GM10248 (cell line): ENCODE results near the gene UNC13B.
A peak's percentile ranks its signal among the peaks of the same experiment; 100 is the strongest.

ENCODE experiments used
- CTCF ChIA-PET: fragments of 300-600 bp; sonication (Branson Sonifier 250); formaldehyde crosslinking; extraction: SDS; loops from one replicate; lab custom pipeline; 2021; ENCODE audit warnings: antibody characterized with exemption; lab: Yijun Ruan, JAX
- POLR2A ChIA-PET: fragments of 350-650 bp; sonication (Branson Sonifier 250); formaldehyde crosslinking; extraction: SDS; loops from one replicate; lab custom pipeline; 2020; ENCODE audit warnings: antibody characterized with exemption; lab: Yijun Ruan, JAX
- DNase-seq: peaks from one replicate; pipeline ENCODE4 v3.0.0; 2012; ENCODE audit errors: extremely low spot score
- TF ChIP-seq, protein P1 (sequence below): IDR thresholded peaks from 2 replicates; pipeline ENCODE4 v1.5.1; 2012; ENCODE audit warnings: mild to moderate bottlenecking, low read depth; ENCODE audit errors: extremely low read depth, missing control alignments, control extremely low read depth

Gene UNC13B

DNA sequence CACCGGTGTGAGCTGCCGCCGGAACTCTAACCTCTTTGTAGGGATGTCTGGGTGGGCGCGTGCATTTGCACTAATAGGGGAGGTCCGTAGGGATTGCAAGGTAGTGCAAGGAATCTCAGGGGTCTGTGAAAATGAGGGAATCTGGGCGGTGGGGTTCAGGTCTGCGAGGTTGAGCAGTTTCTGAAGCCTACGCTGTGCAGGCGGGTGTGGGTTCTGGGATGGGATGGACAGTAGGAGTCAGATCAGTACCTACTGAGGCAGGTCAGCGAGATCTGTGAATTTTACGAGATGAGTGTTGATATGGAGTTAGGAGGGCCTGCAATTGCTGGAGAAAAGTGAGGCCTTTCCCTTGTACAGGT is 45.3 kb upstream of the UNC13B start:
- TF ChIP-seq, protein P1, sequence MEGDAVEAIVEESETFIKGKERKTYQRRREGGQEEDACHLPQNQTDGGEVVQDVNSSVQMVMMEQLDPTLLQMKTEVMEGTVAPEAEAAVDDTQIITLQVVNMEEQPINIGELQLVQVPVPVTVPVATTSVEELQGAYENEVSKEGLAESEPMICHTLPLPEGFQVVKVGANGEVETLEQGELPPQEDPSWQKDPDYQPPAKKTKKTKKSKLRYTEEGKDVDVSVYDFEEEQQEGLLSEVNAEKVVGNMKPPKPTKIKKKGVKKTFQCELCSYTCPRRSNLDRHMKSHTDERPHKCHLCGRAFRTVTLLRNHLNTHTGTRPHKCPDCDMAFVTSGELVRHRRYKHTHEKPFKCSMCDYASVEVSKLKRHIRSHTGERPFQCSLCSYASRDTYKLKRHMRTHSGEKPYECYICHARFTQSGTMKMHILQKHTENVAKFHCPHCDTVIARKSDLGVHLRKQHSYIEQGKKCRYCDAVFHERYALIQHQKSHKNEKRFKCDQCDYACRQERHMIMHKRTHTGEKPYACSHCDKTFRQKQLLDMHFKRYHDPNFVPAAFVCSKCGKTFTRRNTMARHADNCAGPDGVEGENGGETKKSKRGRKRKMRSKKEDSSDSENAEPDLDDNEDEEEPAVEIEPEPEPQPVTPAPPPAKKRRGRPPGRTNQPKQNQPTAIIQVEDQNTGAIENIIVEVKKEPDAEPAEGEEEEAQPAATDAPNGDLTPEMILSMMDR = no peak
- ChIA-PET CTCF (interaction anchor here (0.7 to 5.1 kb wide), 26 partner anchors 9 to 1071 kb away, joined by 3 to 42 read pairs (median 4); partner anchors contain the start of genes FANCG, STOML2 and VCP), POLR2A (no interaction called here)
- no peak for DNase-seq

DNA sequence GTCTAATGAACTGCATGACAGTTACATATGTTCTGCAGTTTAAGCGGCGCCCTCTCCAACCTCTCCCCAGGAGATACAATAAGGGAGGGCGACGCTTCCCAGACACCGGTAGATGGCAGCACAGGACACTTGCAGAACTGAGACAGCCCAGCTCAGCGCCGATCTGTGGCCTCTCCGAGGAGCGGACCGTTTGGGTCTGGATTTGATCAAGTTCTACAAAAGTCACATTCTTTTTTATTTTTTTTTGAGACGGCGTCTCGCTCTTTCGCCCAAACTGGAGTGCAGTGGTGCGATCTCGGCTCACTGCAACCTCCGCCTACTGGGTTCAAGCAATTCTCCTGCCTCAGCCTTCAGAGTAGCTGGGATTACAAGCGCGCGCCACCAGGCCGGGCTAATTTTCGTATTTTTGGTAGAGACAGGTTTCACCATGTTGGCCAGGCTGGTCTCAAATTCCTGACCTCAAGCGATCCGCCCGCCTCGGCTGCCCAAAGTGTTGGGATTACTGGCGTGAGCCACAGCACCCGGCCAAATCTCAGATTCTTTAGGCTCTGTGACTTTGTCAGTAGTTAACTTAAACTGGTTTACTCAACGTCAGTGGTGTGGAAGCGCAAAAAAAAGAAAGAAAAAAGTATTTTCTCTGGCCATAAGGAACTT is 44.8 kb upstream of the UNC13B start:
- DNase-seq = peak; percentile 84
- TF ChIP-seq, protein P1 = peak; percentile 92
- ChIA-PET CTCF (interaction anchor here (0.6 to 5.1 kb wide), 30 partner anchors 9 to 1071 kb away, joined by 3 to 42 read pairs (median 4); partner anchors contain the start of genes FANCG, STOML2 and VCP), POLR2A (no interaction called here)

DNA sequence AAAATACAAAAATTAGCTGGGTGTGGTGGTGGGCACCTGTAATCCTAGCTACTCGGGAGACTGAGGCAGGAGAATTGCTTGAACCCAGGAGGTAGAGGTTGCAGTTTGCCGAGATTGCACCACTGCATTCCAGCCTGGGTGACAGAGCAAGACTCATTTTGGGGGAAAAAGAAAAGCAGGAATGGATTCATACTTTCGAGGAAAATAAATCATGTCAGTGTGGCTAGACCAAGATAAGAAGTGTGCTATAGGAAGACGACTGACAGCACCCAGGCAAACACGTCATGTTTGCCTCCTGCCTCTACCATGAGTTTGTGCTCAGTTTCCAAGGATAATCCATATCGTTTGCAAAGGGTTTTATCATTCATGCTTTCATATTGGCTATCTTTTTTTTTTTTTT is 26.9 kb upstream of the UNC13B start:
- ChIA-PET POLR2A (no interaction called here), CTCF (interaction anchor here (1.6 kb wide), 1 partner anchor 419 kb away, joined by 5 read pairs; no protein-coding TSS in a partner anchor)
- no peak for DNase-seq
- TF ChIP-seq, protein P1 = no peak

DNA sequence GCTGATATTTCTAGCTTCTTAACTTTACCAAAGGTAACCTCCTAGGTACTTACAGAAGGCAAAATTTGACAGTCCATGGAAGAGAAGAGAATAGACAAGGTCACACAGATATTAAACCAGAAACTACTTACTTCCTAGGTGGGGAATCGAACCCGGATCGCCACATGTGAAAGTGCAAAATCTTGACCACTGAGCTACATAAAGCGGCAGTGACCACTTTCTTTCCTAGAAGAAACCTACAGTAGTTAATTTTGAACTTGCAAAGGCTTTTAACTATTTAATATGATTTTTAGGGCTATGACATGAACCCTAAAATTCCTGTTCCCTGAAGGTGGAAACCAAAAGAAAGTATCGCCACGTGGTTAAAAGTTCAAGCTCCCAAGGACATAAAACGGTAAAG is 25.8 kb upstream of the UNC13B start:
- CTCF ChIA-PET = interaction anchor here (1.6 kb wide), 2 partner anchors 9 to 418 kb away, joined by 4 to 5 read pairs; no protein-coding TSS in a partner anchor
- TF ChIP-seq, protein P1 = no peak
- POLR2A ChIA-PET = no interaction called here
- no peak for DNase-seq

DNA sequence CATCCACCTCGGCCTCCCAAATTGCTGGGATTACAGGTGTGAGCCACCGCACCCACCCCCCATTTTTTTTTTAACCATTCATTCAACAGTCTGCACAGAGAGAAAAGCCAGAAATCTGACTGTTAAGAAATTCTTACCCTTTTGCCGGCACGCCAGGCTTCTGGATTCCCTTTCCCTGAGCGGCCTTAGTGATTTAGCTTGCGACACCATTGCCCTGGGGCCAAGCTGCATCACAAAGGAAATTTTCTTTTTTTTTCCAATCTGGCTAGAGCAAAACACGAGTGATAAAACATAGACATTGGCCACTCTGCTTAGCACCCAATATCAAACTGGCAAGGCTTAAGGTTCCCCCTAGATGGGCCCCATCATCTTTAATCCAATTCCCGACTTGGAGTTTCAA is 24.9 kb upstream of the UNC13B start:
- CTCF ChIA-PET = interaction anchor here (1.6 kb wide), 1 partner anchor 10 kb away, joined by 4 read pairs; no protein-coding TSS in a partner anchor
- DNase-seq = no peak
- TF ChIP-seq, protein P1 = no peak
- POLR2A ChIA-PET = no interaction called here

DNA sequence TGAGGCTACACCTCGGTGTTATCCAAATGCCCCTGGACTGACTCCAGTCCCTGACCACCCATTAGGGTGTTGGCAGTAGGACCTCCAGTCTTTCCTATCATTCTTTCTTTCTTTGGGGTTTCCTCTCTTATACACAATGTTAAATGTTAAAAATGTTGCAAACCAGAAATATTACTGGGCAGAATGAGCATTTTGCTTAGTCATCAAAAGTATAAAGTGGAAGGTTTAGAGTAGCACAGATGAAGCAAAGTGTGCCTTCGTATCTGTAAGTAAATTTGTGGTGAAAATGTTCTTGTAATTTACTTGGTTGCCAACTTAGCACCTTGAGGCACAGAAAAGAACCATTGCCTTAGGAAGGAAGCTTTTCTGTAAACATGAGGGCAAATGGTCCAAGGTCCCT is 21.7 kb upstream of the UNC13B start:
- ChIA-PET CTCF (no interaction called here), POLR2A (interaction anchor here (0.5 kb wide), 1 partner anchor 33 kb away, joined by 3 read pairs; no protein-coding TSS in a partner anchor)
- TF ChIP-seq, protein P1 = no peak
- no peak for DNase-seq
